Right lobe of liver (tissue), 4 donors: ENCODE measurements around the gene PTPRD.

Experiments
- POLR2A ChIP-seq: fragments of 450-650 bp; IDR thresholded peaks from one replicate; pipeline ENCODE4 v1.6.1; 2017; ENCODE audit warnings: antibody characterized with exemption, mild to moderate bottlenecking
- TF ChIP-seq, protein P1 (sequence below), 4 donors: fragments of 200-600 bp in 3 of 4; fragments of 450-650 bp in 1 of 4; IDR thresholded peaks; one replicate each; pipeline versions ENCODE4 v1.5.1 to v1.8.0; 2016 to 2022; ENCODE audit warnings: antibody characterized with exemption in 4 of 4, mild to moderate bottlenecking in 2 of 4
- donor health status: DM: no; HTN: no; CAD: no.
- donor health status: DM: no; HTN: no; CAD: no.
- donor health status: DM: no; HTN: yes; CAD: no.

DNA sequence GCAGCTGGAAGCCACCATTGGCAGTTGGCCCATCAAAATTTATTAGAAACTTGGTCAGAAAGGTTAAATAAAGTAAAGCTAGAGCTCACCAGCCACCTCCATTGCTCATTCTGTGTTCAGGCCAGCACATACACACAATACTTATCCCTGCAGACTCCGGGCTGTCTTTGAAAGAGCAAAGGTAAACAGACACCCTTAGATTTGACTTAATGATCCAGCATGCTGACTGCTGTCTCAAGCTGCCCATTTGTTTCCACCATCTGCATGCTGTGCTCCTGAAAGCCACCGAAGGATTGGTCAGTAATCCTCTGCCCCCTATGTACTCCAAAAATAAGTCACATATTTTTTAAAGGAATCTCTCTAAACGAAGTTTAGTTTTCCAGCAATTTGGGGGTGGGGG, 1753.4 kb downstream of the PTPRD start:
- TF ChIP-seq, protein P1, sequence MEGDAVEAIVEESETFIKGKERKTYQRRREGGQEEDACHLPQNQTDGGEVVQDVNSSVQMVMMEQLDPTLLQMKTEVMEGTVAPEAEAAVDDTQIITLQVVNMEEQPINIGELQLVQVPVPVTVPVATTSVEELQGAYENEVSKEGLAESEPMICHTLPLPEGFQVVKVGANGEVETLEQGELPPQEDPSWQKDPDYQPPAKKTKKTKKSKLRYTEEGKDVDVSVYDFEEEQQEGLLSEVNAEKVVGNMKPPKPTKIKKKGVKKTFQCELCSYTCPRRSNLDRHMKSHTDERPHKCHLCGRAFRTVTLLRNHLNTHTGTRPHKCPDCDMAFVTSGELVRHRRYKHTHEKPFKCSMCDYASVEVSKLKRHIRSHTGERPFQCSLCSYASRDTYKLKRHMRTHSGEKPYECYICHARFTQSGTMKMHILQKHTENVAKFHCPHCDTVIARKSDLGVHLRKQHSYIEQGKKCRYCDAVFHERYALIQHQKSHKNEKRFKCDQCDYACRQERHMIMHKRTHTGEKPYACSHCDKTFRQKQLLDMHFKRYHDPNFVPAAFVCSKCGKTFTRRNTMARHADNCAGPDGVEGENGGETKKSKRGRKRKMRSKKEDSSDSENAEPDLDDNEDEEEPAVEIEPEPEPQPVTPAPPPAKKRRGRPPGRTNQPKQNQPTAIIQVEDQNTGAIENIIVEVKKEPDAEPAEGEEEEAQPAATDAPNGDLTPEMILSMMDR (IDR thresholded peaks at IDR 0.05), result no peak
- no peak for TF ChIP-seq POLR2A
